K562 (cell line): ENCODE results near the gene PHF21A. TPM values are rescaled to one million over a fixed set of nuclear protein-coding genes. Genes with fewer than 3 reads are reported as not detected.

Experiments
- BCOR ChIP-seq: fragments of 450-650 bp; IDR thresholded peaks from 2 replicates; pipeline ENCODE4 v1.6.1; 2016
- CBX8 ChIP-seq: fragments of 200-600 bp; sonication (generic); IDR thresholded peaks from 2 replicates; pipeline ENCODE4 v1.6.1; 2012; ENCODE audit warnings: borderline replicate concordance, mixed run types, low read depth, mild to moderate bottlenecking, moderate library complexity, mixed read lengths, low read length, control low read depth, inconsistent platforms; ENCODE audit not compliant: poor library complexity, severe bottlenecking; ENCODE audit errors: extremely low read depth
- CUX1 ChIP-seq: fragments of 200-800 bp; sonication (Bioruptor generic); IDR thresholded peaks from 2 replicates; pipeline ENCODE4 v1.6.1; 2016; ENCODE audit warnings: missing genetic modification characterization, missing compliant biosample characterization
- POLR2AphosphoS2 ChIP-seq: IDR thresholded peaks from 2 replicates; pipeline ENCODE4 v1.6.1; 2012; ENCODE audit warnings: low read length, improper control_type of control experiment
- polyA plus RNA-seq, 8 experiments: library from polyadenylated mRNA; depleted of rRNA in 4 of 8; stranded (reverse) in 5 of 8; unstranded in 3 of 8; fragments of >200 nt; fragmentation: Nextera tagmentation in 2 of 8; fragmentation: Illumina TruSeq in 1 of 8; extraction: Ambion mirVana in 2 of 8; extraction: Trizol in 1 of 8; gene quantifications; 2 replicates each; pipeline versions ENCODE4 v1.2.1 to v1.2.3, GENCODE V29; 2011 to 2014; ENCODE audit warnings: inconsistent platforms in 1 of 8, missing spikeins in 1 of 8
- total RNA-seq, 7 experiments: library from RNA; depleted of rRNA in 6 of 7; stranded (reverse); fragments of >200 nt in 6 of 7; fragmentation: Illumina TruSeq in 2 of 7; extraction: Trizol in 2 of 7; gene quantifications; 2 replicates each; pipeline versions ENCODE4 v1.2.1 to v1.2.3, GENCODE V29; 2011 to 2021; ENCODE audit warnings: low replicate concordance in 1 of 7

Gene PHF21A
- total and polyA plus RNA-seq, 9 of the 15 experiments (the other 6 are each of a cell fraction or from before 2014, with no cell fraction given) = 1.5 to 32.4 (median 10.7) TPM

- no peak for TF ChIP-seq CUX1 (CRISPR knock-in tag)
- TF ChIP-seq POLR2AphosphoS2 = no peak
- TF ChIP-seq CBX8 = no peak
- TF ChIP-seq BCOR = no peak
Measured at GRCh38 chr11:45886816-45887520, 234.3 kb downstream of the PHF21A start (continued).
